IMR-90 (cell line): ENCODE results near the gene KIF3B. TPM values are rescaled to one million over a fixed set of nuclear protein-coding genes. Genes with fewer than 3 reads are reported as not detected.
A peak's percentile ranks its signal among the peaks of the same experiment; 100 is the strongest.

Experiments used
- ATAC-seq: fragments of 200-7000 bp; cut with Tn5 transposase; 2 replicates; pipeline ENCODE4 v1.9.1; 2020; ENCODE audit warnings: low read depth, mild to moderate bottlenecking, moderate library complexity
- BruUV-seq: library from RNA; stranded (reverse); fragments of 400-500 nt; replicated peaks from 2 replicates; lab custom pipeline; 2021; lab: Mats Ljungman, UMichigan
- CTCF ChIA-PET: fragments of 300-600 bp; formaldehyde crosslinking; extraction: SDS; loops from one replicate; lab custom pipeline; 2021; ENCODE audit warnings: antibody characterized with exemption; lab: Yijun Ruan, JAX
- POLR2A ChIA-PET: fragments of 300-600 bp; sonication (Branson Sonifier 250); formaldehyde crosslinking; loops from one replicate; lab custom pipeline; 2022; ENCODE audit warnings: antibody characterized with exemption; ENCODE audit not compliant: unreplicated experiment; lab: Charles Lee
- DNase-seq: peaks from one replicate; pipeline ENCODE4 v3.0.0; 2013
- H2AFZ ChIP-seq: replicated peaks from 2 replicates; pipeline ENCODE3; 2013; ENCODE audit warnings: low read length, mild to moderate bottlenecking; ENCODE audit not compliant: poor library complexity
- H2AK5ac ChIP-seq: 2 replicates; pipeline ENCODE4 v1.6.1; 2013; ENCODE audit warnings: low read depth, low read length, inconsistent platforms
- H2AK9ac ChIP-seq: replicated peaks from 2 replicates; pipeline ENCODE3; 2013; ENCODE audit warnings: mild to moderate bottlenecking, low read depth, low read length, moderate library complexity; ENCODE audit not compliant: poor library complexity
- H2BK120ac ChIP-seq: 2 replicates; pipeline ENCODE4 v1.6.1; 2013; ENCODE audit warnings: low read depth, low read length, inconsistent platforms
- H2BK15ac ChIP-seq: 3 replicates; pipeline ENCODE4 v1.6.1; 2013; ENCODE audit warnings: low read depth, low read length, inconsistent platforms
- H2BK20ac ChIP-seq: 2 replicates; pipeline ENCODE4 v1.6.1; 2013; ENCODE audit warnings: low read depth, mild to moderate bottlenecking, inconsistent platforms, low read length, moderate library complexity
- H2BK5ac ChIP-seq: 2 replicates; pipeline ENCODE4 v1.6.1; 2013; ENCODE audit warnings: mild to moderate bottlenecking, low read depth, low read length, inconsistent platforms; ENCODE audit not compliant: poor library complexity, severe bottlenecking
- H3K14ac ChIP-seq: replicated peaks from 2 replicates; pipeline ENCODE4 v1.6.1; 2013; ENCODE audit warnings: low read depth, low read length, inconsistent platforms
- H3K18ac ChIP-seq: 2 replicates; pipeline ENCODE4 v1.6.1; 2013; ENCODE audit warnings: low read depth, low read length, control low read depth
- H3K23ac ChIP-seq: 2 replicates; pipeline ENCODE4 v1.6.1; 2013; ENCODE audit warnings: low read depth, low read length, inconsistent platforms
- H3K27ac ChIP-seq: 2 replicates; pipeline ENCODE4 v1.5.1; 2013; ENCODE audit warnings: mild to moderate bottlenecking, control low read depth, low read length; ENCODE audit not compliant: insufficient read depth
- H3K27me3 ChIP-seq: 2 replicates; pipeline ENCODE4 v1.6.1; 2013; ENCODE audit warnings: low read length; ENCODE audit not compliant: control insufficient read depth, insufficient read depth
- H3K36me3 ChIP-seq: 2 replicates; pipeline ENCODE4 v1.6.1; 2013; ENCODE audit warnings: low read length, mixed read lengths; ENCODE audit not compliant: control insufficient read depth, insufficient read depth
- H3K4ac ChIP-seq: 2 replicates; pipeline ENCODE4 v1.6.1; 2013; ENCODE audit warnings: low read depth, low read length, inconsistent platforms
- H3K4me1 ChIP-seq: 2 replicates; pipeline ENCODE4 v1.6.1; 2013; ENCODE audit warnings: low read length, mixed read lengths; ENCODE audit not compliant: control insufficient read depth, insufficient read depth
- H3K4me2 ChIP-seq: 2 replicates; pipeline ENCODE4 v1.6.1; 2013; ENCODE audit warnings: low read depth, mild to moderate bottlenecking, control low read depth, low read length, moderate library complexity
- H3K4me3 ChIP-seq: 2 replicates; pipeline ENCODE4 v1.5.1; 2013; ENCODE audit warnings: low read depth, mild to moderate bottlenecking, control low read depth, low read length, moderate library complexity; ENCODE audit not compliant: insufficient read depth
- H3K56ac ChIP-seq: 2 replicates; pipeline ENCODE4 v1.6.1; 2013; ENCODE audit warnings: low read length, inconsistent platforms; ENCODE audit not compliant: insufficient read depth; ENCODE audit errors: extremely low read depth
- H3K79me1 ChIP-seq, 2 experiments: 2 replicates each; pipeline ENCODE4 v1.6.1; 2013; ENCODE audit warnings: low read length in 2 of 2, inconsistent platforms in 1 of 2, low read depth in 1 of 2
- H3K9ac ChIP-seq: 2 replicates; pipeline ENCODE4 v1.6.1; 2013; ENCODE audit warnings: low read depth, low read length, control low read depth
- H3K9me1 ChIP-seq: 2 replicates; pipeline ENCODE4 v1.6.1; 2013; ENCODE audit warnings: low read length, inconsistent platforms; ENCODE audit not compliant: insufficient read depth
- H3K9me3 ChIP-seq: 2 replicates; pipeline ENCODE4 v1.6.1; 2013; ENCODE audit warnings: low read length; ENCODE audit not compliant: control insufficient read depth, insufficient read depth
- H4K20me1 ChIP-seq: 2 replicates; pipeline ENCODE4 v1.6.1; 2013; ENCODE audit warnings: low read length, inconsistent platforms; ENCODE audit not compliant: insufficient read depth
- H4K5ac ChIP-seq: 2 replicates; pipeline ENCODE4 v1.6.1; 2013; ENCODE audit warnings: mild to moderate bottlenecking, low read depth, low read length, control low read depth
- H4K8ac ChIP-seq, 2 experiments: 2 replicates each; pipeline ENCODE4 v1.6.1; 2013; ENCODE audit warnings: low read depth in 2 of 2, low read length in 2 of 2, control low read depth in 1 of 2, inconsistent platforms in 1 of 2
- H4K91ac ChIP-seq: 2 replicates; pipeline ENCODE4 v1.6.1; 2013; ENCODE audit warnings: low read depth, low read length, inconsistent platforms; ENCODE audit not compliant: insufficient read depth
- BHLHE40 ChIP-seq: fragments of 150-350 bp; IDR thresholded peaks from 2 replicates; pipeline ENCODE4 v1.6.1; 2016; ENCODE audit warnings: mild to moderate bottlenecking, low read depth, low read length
- CEBPB ChIP-seq: IDR thresholded peaks from 2 replicates; pipeline ENCODE4 v1.6.1; 2012; ENCODE audit warnings: low read depth, low read length, improper control_type of control experiment
- CHD1 ChIP-seq: IDR thresholded peaks from 2 replicates; pipeline ENCODE4 v1.6.1; 2012; ENCODE audit warnings: low read depth, low read length, improper control_type of control experiment
- FOS ChIP-seq: fragments of 150-350 bp; IDR thresholded peaks from 2 replicates; pipeline ENCODE4 v1.6.1; 2016; ENCODE audit warnings: low read depth, low read length
- MAFK ChIP-seq: IDR thresholded peaks from 2 replicates; pipeline ENCODE4 v1.6.1; 2012; ENCODE audit warnings: low read depth, low read length, improper control_type of control experiment
- MAZ ChIP-seq: IDR thresholded peaks from 2 replicates; pipeline ENCODE4 v1.6.1; 2012; ENCODE audit warnings: low read depth, mild to moderate bottlenecking, low read length, improper control_type of control experiment, moderate library complexity, borderline replicate concordance
- MXI1 ChIP-seq: IDR thresholded peaks from 2 replicates; pipeline ENCODE4 v1.6.1; 2012; ENCODE audit warnings: low read depth, mild to moderate bottlenecking, low read length, moderate library complexity, borderline replicate concordance
- POLR2A ChIP-seq: IDR thresholded peaks from 2 replicates; pipeline ENCODE4 v1.6.1; 2012; ENCODE audit warnings: mild to moderate bottlenecking, low read depth, low read length
- RAD21 ChIP-seq: IDR thresholded peaks from 2 replicates; pipeline ENCODE4 v1.6.1; 2012; ENCODE audit warnings: low read length, improper control_type of control experiment
- RCOR1 ChIP-seq: IDR thresholded peaks from 2 replicates; pipeline ENCODE4 v1.6.1; 2012; ENCODE audit warnings: mild to moderate bottlenecking, low read length, improper control_type of control experiment; ENCODE audit not compliant: insufficient replicate concordance
- RFX5 ChIP-seq: IDR thresholded peaks from 2 replicates; pipeline ENCODE4 v1.8.0; 2012; ENCODE audit warnings: low read depth, mild to moderate bottlenecking, low read length, moderate library complexity
- SMC3 ChIP-seq: fragments of 150-350 bp; IDR thresholded peaks from 2 replicates; pipeline ENCODE4 v1.6.1; 2016; ENCODE audit warnings: low read depth, mild to moderate bottlenecking, antibody characterized with exemption, low read length, moderate library complexity
- WGBS, 2 experiments: methylation state at CpG; one replicate each; pipeline versions ENCODE4 v1.1.5 to v1.1.7; 2013; ENCODE audit warnings: missing lambda C conversion rate in 2 of 2; ENCODE audit not compliant: insufficient read length in 1 of 2; ENCODE audit errors: extremely low coverage in 2 of 2; 5-methylcytosine and 5-hydroxymethylcytosine counted together
- dilution Hi-C: fragments of 300-500 bp; cut with HindIII; formaldehyde crosslinking; loops from one replicate; pipeline ENCODE4 v1.14.3; 2018; ENCODE audit warnings: low sequenced_read_pairs; ENCODE audit not compliant: unreplicated experiment
- in situ Hi-C: fragments of 300-500 bp; cut with MboI; formaldehyde crosslinking; loops from 3 replicates; pipeline ENCODE4 v1.14.3; 2019; ENCODE audit warnings: low sequenced_read_pairs, inconsistent platforms, mixed read lengths
- intact Hi-C: fragments of 100-400 bp; cut with micrococcal nuclease; formaldehyde crosslinking; loops from 2 replicates; pipeline ENCODE4 v1.10.0; 2022
- polyA plus RNA-seq, 3 experiments: library from polyadenylated mRNA; depleted of rRNA; stranded (reverse); fragments of >200 nt; gene quantifications; 2 replicates each; pipeline ENCODE4 v1.2.3, GENCODE V29; 2012; ENCODE audit warnings: low replicate concordance in 1 of 3
- total RNA-seq: library from RNA; depleted of rRNA; stranded (reverse); fragments of >200 nt; gene quantifications from 2 replicates; pipeline ENCODE4 v1.2.3, GENCODE V29; 2012
- TF ChIP-seq, protein P1 (sequence below): fragments of 150-350 bp; IDR thresholded peaks from 2 replicates; pipeline ENCODE4 v1.6.1; 2016; ENCODE audit warnings: low read depth, mild to moderate bottlenecking, low read length, moderate library complexity, borderline replicate concordance
- TF ChIP-seq, protein P2 (sequence below): conservative IDR thresholded peaks from 2 replicates; pipeline ENCODE4 v1.5.1; 2012; ENCODE audit warnings: mild to moderate bottlenecking, low read depth, low read length, improper control_type of control experiment
- TF ChIP-seq, protein P3 (sequence below): fragments of 150-350 bp; IDR thresholded peaks from 2 replicates; pipeline ENCODE4 v1.6.1; 2017; ENCODE audit warnings: mild to moderate bottlenecking, antibody characterized with exemption, low read length, low read depth

The KIF3B gene
- total and polyA plus RNA-seq, 2 of the 4 experiments (the other 2 are of a cell fraction): 17.1 to 28.1 TPM

DNA sequence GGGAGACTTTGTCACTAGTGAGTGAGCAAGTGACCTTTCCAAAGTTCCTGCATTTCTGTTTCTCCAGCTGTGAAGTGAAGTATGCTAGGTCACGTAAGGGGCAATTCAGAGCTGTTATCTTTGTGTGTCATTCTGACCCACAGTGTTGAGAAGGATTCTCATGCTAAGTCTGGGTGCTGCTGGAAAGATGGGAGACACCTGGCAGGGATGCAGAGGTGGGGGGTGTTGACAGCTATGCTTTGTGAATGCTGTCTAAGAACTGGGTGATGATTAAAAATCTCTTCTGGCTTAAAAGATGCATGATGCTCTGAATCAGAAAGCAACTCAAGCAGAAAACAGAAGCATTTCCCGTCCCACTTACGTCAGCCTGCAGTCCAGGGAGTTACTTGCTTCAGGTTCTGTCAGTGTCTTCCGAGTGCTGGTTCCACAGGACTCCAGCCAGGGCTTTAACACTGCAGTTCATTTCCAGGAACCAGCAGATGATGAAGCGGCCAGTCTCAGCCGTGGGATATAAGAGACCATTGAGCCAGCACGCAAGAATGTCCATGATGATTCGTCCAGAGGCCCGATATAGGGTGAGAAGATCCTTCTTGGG lies 49.7 kb downstream of the KIF3B start:
- Histone ChIP-seq H4K91ac (no peak overlapping the region), H3K9me1 (peaks cover 11% of the 10 kb centered on the region), H4K8ac (no peak overlapping the region), H3K36me3 (peaks cover 17% of the 10 kb centered on the region), H2AFZ (no peak overlapping the region), H3K27ac (no peak overlapping the region), H3K4me2 (peak overlapping the region; percentile 47), H3K23ac (peak overlapping the region; percentile 4; the same call in 1 of the 2 replicates), H3K18ac (no peak overlapping the region), H3K79me1 (peaks cover 2 to 9% of the 10 kb centered on the region in 2 experiments; a peak in 2 of 4 replicates), H4K5ac (no peak overlapping the region), H3K14ac (no peak overlapping the region; the same call in 1 of the 2 replicates), H2BK20ac (no peak overlapping the region), H3K9ac (no peak overlapping the region), H3K4me1 (peaks cover 11% of the 10 kb centered on the region), H3K27me3 (no peaks in the 10 kb centered on the region), H3K4ac (no peak overlapping the region), H2AK9ac (no peak overlapping the region), H3K9me3 (no peaks in the 10 kb centered on the region), H2BK120ac (no peak overlapping the region), H4K20me1 (peaks cover 18% of the 10 kb centered on the region), H3K56ac (no peak overlapping the region), H2BK15ac (no peak overlapping the region), H2AK5ac (no peak overlapping the region), H2BK5ac (no peak overlapping the region), H3K4me3 (no peak overlapping the region)
- ChIA-PET POLR2A (no interaction called here), CTCF (interaction anchor here (1.0 kb wide), 1 partner anchor 10 kb away, joined by 3 read pairs; no protein-coding TSS in a partner anchor)
- WGBS, 2 experiments: 40% methylated on average over 1 of the region's 9 CpGs; no CpG with 5 or more reads in 1 of the 2 experiments
- peak; percentile 87 for ATAC-seq
- peak; percentile 93 for DNase-seq
- dilution Hi-C loops (no loop called here), intact Hi-C loops (no loop called here), in situ Hi-C loops (no loop called here)
- no TSS peak for BruUV-seq
- TF ChIP-seq, protein P1, sequence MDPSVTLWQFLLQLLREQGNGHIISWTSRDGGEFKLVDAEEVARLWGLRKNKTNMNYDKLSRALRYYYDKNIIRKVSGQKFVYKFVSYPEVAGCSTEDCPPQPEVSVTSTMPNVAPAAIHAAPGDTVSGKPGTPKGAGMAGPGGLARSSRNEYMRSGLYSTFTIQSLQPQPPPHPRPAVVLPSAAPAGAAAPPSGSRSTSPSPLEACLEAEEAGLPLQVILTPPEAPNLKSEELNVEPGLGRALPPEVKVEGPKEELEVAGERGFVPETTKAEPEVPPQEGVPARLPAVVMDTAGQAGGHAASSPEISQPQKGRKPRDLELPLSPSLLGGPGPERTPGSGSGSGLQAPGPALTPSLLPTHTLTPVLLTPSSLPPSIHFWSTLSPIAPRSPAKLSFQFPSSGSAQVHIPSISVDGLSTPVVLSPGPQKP: no peak
- TF ChIP-seq MAZ: 0 out of 2 replicates have a peak, but pooled peaks have one; percentile 26
- TF ChIP-seq RFX5: no peak
- 0 out of 2 replicates have a peak, but pooled peaks have one; percentile 2 for TF ChIP-seq CEBPB
- peak; percentile 13; the same call in 1 of the 2 replicates for TF ChIP-seq POLR2A
- no peak for TF ChIP-seq MXI1
- peak; percentile 8; the same call in 1 of the 2 replicates for TF ChIP-seq BHLHE40
- TF ChIP-seq FOS: peak; percentile 47; the same call in 1 of the 2 replicates
- no peak for TF ChIP-seq SMC3
- peak; percentile 91 for TF ChIP-seq RCOR1
- TF ChIP-seq CHD1: no peak
- no peak for TF ChIP-seq RAD21
- TF ChIP-seq, protein P2, sequence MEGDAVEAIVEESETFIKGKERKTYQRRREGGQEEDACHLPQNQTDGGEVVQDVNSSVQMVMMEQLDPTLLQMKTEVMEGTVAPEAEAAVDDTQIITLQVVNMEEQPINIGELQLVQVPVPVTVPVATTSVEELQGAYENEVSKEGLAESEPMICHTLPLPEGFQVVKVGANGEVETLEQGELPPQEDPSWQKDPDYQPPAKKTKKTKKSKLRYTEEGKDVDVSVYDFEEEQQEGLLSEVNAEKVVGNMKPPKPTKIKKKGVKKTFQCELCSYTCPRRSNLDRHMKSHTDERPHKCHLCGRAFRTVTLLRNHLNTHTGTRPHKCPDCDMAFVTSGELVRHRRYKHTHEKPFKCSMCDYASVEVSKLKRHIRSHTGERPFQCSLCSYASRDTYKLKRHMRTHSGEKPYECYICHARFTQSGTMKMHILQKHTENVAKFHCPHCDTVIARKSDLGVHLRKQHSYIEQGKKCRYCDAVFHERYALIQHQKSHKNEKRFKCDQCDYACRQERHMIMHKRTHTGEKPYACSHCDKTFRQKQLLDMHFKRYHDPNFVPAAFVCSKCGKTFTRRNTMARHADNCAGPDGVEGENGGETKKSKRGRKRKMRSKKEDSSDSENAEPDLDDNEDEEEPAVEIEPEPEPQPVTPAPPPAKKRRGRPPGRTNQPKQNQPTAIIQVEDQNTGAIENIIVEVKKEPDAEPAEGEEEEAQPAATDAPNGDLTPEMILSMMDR: no peak
- TF ChIP-seq MAFK: no peak
- TF ChIP-seq, protein P3, sequence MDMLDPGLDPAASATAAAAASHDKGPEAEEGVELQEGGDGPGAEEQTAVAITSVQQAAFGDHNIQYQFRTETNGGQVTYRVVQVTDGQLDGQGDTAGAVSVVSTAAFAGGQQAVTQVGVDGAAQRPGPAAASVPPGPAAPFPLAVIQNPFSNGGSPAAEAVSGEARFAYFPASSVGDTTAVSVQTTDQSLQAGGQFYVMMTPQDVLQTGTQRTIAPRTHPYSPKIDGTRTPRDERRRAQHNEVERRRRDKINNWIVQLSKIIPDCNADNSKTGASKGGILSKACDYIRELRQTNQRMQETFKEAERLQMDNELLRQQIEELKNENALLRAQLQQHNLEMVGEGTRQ: no peak
